ENCODE measurements around the gene C1orf52. TPM values are rescaled to one million over a fixed set of nuclear protein-coding genes. Genes with fewer than 3 reads are reported as not detected.

The C1orf52 gene
- total and polyA plus RNA-seq, 9 of the 15 experiments (the other 6 are each of a cell fraction or from before 2014, with no cell fraction given), result 17.0 to 38.5 (median 33.0) TPM

GRCh38 chr1:85279458-85280080, 20.1 kb upstream of the C1orf52 start (continued):
- TF ChIP-seq ZNF707 (CRISPR knock-in tag; conservative IDR thresholded peaks at IDR 0.05) (no peak), MCM3 (IDR thresholded peaks at IDR 0.05) (no peak), ZC3H8 (IDR thresholded peaks at IDR 0.05) (no peak), NUFIP1 (IDR thresholded peaks at IDR 0.05; ENCODE audit: partially characterized antibody) (no peak), ZBTB40 (IDR thresholded peaks at IDR 0.05) (no peak), ZBTB40 (CRISPR knock-in tag; IDR thresholded peaks at IDR 0.05) (no peak), FOXJ3 (CRISPR knock-in tag; IDR thresholded peaks at IDR 0.05) (no peak), MYC (IDR thresholded peaks at IDR 0.05; ENCODE audit: low read depth, low read length) (no peak), MYC (CRISPR knock-in tag; IDR thresholded peaks at IDR 0.05; ENCODE audit: borderline replicate concordance, low read depth) (0 out of 2 replicates have a peak, but pooled peaks have one; percentile 31), ZNF282 (CRISPR knock-in tag; IDR thresholded peaks at IDR 0.05) (no peak), FOXK1 (CRISPR knock-in tag; IDR thresholded peaks at IDR 0.05; ENCODE audit: borderline replicate concordance) (no peak), AFF4 (CRISPR knock-in tag; IDR thresholded peaks at IDR 0.05) (no peak), XRCC5 (IDR thresholded peaks at IDR 0.05; ENCODE audit: low read depth, low read length) (no peak), SREBF1 (IDR thresholded peaks at IDR 0.05; ENCODE audit: borderline replicate concordance, low read depth, low read length) (no peak)
- TF ChIP-seq, protein P1, sequence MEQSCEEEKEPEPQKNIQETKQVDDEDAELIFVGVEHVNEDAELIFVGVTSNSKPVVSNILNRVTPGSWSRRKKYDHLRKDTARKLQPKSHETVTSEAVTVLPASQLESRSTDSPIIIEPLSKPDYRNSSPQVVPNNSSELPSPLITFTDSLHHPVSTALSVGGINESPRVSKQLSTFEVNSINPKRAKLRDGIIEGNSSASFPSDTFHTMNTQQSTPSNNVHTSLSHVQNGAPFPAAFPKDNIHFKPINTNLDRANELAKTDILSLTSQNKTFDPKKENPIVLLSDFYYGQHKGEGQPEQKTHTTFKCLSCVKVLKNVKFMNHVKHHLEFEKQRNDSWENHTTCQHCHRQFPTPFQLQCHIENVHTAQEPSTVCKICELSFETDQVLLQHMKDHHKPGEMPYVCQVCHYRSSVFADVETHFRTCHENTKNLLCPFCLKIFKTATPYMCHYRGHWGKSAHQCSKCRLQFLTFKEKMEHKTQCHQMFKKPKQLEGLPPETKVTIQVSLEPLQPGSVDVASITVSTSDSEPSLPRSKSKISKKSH (CRISPR knock-in tag; IDR thresholded peaks at IDR 0.05), result no peak
